Activated CD4-positive, alpha-beta T cell treated with anti-CD3 and anti-CD28 coated beads, Interleukin-2, Interleukin-4, amounts not matched to agents 100 ng/mL and 50 ng/mL, durations not matched to agents 16 hours and 8 hours (primary cell): ENCODE results near the gene RAB30.

Source experiments
- DNase-seq: peaks from one replicate; pipeline ENCODE4 v3.0.0-alpha.2; 2020; ENCODE audit warnings: low spot score

The RAB30 gene

DNA sequence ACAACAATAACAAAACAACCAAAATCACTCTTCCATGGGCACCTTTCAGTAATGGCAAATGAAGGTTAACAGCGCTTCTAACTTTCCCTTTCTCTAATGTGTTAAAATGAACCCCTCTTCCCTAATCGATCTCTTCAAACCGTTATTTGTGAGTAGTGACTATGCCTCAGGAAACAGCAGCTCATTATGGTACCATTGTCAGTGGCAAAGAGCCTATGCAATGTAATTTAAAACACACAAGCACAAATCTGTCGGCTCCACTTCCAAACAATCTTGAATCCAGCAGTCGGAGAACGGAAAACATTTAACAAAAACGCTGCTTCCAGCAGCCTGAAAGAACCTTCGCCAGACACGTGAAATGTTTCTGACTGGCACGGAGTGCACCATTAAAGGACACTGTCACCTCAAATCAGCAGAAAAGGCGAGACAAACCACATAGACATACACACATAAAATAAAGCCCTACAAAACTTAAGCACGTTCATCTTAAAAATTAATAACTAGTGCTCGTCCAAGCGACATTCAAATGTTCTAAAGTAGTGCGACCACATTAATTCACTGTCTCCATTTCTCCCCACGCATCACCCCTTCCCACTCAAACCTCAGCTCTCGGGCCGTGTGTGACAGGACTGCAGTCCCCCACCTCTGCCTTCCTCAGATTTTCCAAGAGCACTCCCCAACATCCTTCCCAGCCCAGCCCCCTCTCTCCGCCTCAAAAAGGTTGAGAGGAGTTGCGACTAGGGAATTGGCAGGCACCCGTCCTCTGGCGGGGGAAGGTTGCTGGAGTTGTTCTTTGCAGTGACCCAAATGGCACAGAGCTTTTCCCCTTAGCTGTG is 748 bp downstream of the RAB30 start:
- no peak for DNase-seq

GRCh38 chr11:83070044-83070701 is 1.5 kb downstream of the RAB30 start:
- no peak for DNase-seq

- no peak for DNase-seq
Observed at GRCh38 chr11:83069441-83070043, 2.2 kb downstream of the RAB30 start.

DNA sequence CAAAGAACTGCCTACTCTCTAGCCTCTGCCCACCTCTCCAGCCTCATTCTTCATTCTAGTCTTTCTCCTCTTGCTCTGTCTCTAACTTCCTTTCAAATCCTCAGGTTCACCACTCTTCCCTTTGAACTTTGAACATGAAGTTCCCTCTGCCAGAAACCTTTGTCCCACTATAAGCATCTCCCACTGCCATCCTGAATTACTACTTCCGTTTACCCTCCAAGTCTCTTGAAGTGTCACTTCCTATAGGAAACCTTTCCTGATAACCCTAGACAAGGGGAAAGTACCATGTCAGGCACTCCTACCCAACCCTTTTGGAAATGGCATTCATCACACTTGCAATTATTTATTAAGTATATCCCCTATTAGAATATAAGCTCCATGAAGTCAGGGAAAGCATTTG is 3.1 kb downstream of the RAB30 start:
- DNase-seq = no peak

DNA sequence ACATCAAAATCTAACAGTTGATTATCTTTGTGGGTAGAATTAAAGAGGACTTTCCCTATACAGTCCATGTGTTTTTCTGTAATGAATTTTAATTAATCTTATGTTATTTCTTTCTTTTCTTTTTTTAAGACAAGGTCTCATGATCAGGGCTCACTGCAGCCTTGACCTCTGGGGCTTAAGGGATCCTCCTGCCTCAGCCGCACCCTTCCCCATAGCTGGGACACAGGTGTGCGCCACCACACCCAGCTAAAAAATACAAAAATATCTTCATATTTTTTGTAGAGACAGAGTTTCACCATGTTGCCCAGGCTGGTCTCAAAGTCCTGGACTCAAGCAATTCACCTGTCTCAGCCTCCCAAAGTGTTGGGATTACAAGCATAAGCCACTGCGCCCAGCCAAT is 7.7 kb downstream of the RAB30 start:
- DNase-seq = no peak

DNA sequence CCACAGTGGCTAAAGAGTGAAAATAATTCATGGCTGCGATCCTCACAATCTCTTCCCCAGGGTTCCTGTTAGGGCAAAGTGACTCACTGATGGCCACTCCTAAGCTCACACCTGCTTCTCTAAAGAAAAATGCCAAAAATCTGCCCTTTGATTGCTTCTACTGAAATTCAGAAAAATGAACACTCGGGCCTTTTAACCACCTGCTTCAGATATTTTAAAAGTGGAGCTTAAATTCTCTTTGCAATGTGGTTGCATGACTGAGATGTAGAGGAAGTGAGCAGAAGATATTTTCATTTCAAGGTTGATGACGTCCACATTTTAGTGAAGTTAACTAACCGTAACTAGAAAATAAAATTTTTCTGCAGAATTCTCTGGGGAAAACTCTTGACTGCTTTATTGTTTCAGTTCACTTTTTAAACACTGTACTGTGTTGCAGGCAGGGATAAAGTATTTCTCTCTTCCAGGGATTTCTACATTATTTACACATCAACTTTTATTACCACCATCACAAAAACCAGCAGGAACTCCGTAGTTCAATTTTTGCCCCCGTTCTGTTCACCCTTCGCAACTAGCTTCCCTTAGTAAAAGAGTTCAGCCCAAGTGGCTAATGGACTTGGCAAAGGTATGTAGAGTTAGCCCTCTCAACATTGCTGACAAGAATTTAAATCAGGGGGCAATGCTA is 8.5 kb downstream of the RAB30 start:
- peak; percentile 48 for DNase-seq

DNA sequence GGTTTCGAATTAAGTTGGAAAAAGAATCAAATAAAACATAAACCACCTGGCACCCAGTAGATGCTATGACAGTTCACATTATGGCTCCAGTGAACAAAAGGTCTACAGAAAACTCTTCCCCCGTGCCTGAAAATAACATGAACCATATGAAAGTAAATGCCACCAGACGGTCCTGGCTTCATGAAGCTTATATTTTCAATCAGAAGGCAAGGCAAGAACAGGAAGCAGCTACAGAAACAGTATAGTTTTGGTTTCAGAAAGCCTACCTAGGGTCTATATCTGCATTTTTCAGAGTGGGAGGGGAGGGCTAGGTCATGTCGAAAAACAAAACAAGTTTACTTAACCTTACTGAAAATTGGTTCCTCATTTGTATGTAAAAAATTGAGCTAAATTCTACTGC is 9.8 kb downstream of the RAB30 start:
- DNase-seq = no peak

DNA sequence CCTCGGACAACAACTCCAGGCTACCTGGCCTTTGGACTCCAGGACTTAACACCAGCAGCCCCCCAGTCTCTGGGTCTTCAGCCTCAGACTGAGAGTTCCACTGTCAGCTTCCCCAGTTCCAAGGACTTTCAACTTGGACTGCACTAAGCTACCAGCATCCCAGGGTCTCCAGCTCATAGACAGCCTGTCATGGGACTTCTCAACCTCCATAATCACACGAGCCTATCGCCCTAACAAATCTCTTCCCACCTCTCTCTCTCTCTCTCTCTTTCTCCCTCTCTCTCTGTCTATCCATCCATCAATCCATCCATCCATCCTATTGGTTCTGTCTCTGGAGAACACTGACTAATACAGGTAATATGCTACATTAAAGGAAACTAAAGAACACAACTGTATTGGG is 10.7 kb downstream of the RAB30 start:
- DNase-seq = no peak

DNA sequence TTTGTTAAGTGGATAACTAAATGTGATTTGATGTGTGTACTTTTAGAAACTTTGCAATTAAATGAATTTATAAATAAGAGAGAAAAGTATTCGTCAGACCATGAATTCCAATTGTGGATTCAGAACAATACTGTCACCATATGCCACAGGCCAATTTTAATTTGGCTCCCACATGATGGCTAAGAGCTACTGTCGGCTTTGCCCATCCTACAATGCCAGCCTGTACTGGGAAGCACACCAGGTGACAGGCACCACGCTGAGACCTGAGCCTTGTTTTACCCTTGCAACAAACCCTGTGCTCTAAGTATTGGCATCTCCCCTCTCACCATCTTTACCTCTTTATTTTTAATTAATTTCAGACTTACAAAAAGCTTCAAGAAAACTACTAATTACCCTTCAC is 14.0 kb downstream of the RAB30 start:
- DNase-seq = no peak

- no peak for DNase-seq
Observed at GRCh38 chr11:83056611-83057010, 15.1 kb downstream of the RAB30 start.

- DNase-seq = no peak
Observed at GRCh38 chr11:83056204-83056603, 15.5 kb downstream of the RAB30 start.

- no peak for DNase-seq
Observed at GRCh38 chr11:83054904-83055380, 16.8 kb downstream of the RAB30 start.

GRCh38 chr11:83054001-83054400 is 17.7 kb downstream of the RAB30 start:
- no peak for DNase-seq

- no peak for DNase-seq
Observed at GRCh38 chr11:83051760-83052671, 19.7 kb downstream of the RAB30 start.

GRCh38 chr11:83047515-83048225 is 24.0 kb downstream of the RAB30 start:
- DNase-seq = no peak

DNA sequence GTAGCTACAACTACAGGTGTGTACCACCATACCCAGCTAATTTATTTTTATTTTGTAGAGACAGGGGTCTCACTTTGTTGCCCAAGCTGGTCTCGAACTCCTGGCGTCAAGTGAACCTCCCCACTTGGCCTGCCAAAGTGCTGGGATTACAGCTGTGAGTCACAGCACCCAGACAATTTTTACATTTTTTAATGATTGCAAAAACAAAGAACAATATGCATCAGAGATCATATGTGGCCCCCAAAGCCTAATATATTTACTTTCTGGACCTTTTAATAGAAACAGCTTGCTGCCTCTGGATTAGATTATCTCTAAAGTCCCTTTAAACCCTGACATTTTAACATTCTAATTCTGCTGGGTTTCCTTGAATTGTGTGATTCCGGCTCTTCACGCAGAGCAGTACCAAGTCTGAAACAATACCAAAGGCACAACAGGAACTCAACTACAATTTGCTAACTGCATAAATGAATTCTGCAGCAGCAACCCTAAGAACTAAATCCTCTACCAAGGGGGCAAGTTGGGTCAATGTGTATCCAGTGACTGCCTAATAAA is 25.0 kb downstream of the RAB30 start:
- DNase-seq = no peak

- peak; percentile 48 for DNase-seq
Observed at GRCh38 chr11:83044958-83045712, 26.6 kb downstream of the RAB30 start.

GRCh38 chr11:83042964-83043711 is 28.6 kb downstream of the RAB30 start:
- DNase-seq = no peak

- no peak for DNase-seq
Observed at GRCh38 chr11:83041126-83041525, 30.6 kb downstream of the RAB30 start.
